H9 (cell line): ENCODE data around the gene ABCA3. TPM values are rescaled to one million over a fixed set of nuclear protein-coding genes. Genes with fewer than 3 reads are reported as not detected.

ENCODE experiments used
- DNase-seq: peaks from one replicate; pipeline ENCODE4 v3.0.0-alpha.2; 2017
- H2AFZ ChIP-seq: one replicate; pipeline ENCODE4 v1.6.1; 2013; ENCODE audit warnings: mild to moderate bottlenecking, low read length, control low read depth, moderate library complexity
- H2AK5ac ChIP-seq: 2 replicates; pipeline ENCODE4 v1.6.1; 2013; ENCODE audit warnings: low read length, control low read depth, mixed read lengths; ENCODE audit not compliant: insufficient read length
- H2BK120ac ChIP-seq: one replicate; pipeline ENCODE4 v1.6.1; 2013; ENCODE audit warnings: low read depth, mild to moderate bottlenecking, low read length, control low read depth, inconsistent platforms; ENCODE audit not compliant: poor library complexity, severe bottlenecking
- H2BK12ac ChIP-seq: 2 replicates; pipeline ENCODE4 v1.6.1; 2013; ENCODE audit warnings: low read length, control low read depth, mixed read lengths, low read depth; ENCODE audit not compliant: insufficient read length
- H2BK15ac ChIP-seq: 2 replicates; pipeline ENCODE4 v1.6.1; 2013; ENCODE audit warnings: low read depth, low read length, control low read depth
- H2BK20ac ChIP-seq: one replicate; pipeline ENCODE4 v1.6.1; 2013; ENCODE audit warnings: low read depth, mild to moderate bottlenecking, low read length, control low read depth, inconsistent platforms; ENCODE audit not compliant: poor library complexity, severe bottlenecking
- H2BK5ac ChIP-seq: 2 replicates; pipeline ENCODE4 v1.6.1; 2013; ENCODE audit warnings: low read length, control low read depth, mixed read lengths; ENCODE audit not compliant: insufficient read length
- H3K14ac ChIP-seq: 2 replicates; pipeline ENCODE4 v1.6.1; 2013; ENCODE audit warnings: low read length, control low read depth; ENCODE audit not compliant: insufficient read depth
- H3K18ac ChIP-seq: 2 replicates; pipeline ENCODE4 v1.6.1; 2013; ENCODE audit warnings: low read depth, mild to moderate bottlenecking, mixed read lengths, low read length, control low read depth; ENCODE audit not compliant: insufficient read length
- H3K23ac ChIP-seq: 2 replicates; pipeline ENCODE4 v1.6.1; 2013; ENCODE audit warnings: low read length, control low read depth, mixed read lengths, low read depth; ENCODE audit not compliant: insufficient read length
- H3K23me2 ChIP-seq: 2 replicates; pipeline ENCODE4 v1.6.1; 2013; ENCODE audit warnings: low read depth, mild to moderate bottlenecking, mixed read lengths, low read length, control low read depth; ENCODE audit not compliant: insufficient read length, poor library complexity, severe bottlenecking
- H3K27ac ChIP-seq: 2 replicates; pipeline ENCODE4 v1.5.1; 2013; ENCODE audit warnings: low read length, control low read depth, mixed read lengths, low read depth; ENCODE audit not compliant: insufficient read length
- H3K27me3 ChIP-seq: 2 replicates; pipeline ENCODE4 v1.6.1; 2013; ENCODE audit warnings: low read length, control low read depth, inconsistent platforms; ENCODE audit not compliant: insufficient read depth
- H3K4ac ChIP-seq: 2 replicates; pipeline ENCODE4 v1.6.1; 2013; ENCODE audit warnings: low read depth, mild to moderate bottlenecking, control low read depth, inconsistent platforms, low read length, moderate library complexity
- H3K4me1 ChIP-seq: 2 replicates; pipeline ENCODE4 v1.6.1; 2013; ENCODE audit warnings: low read length, control low read depth, inconsistent platforms; ENCODE audit not compliant: insufficient read depth
- H3K4me2 ChIP-seq: 2 replicates; pipeline ENCODE4 v1.6.1; 2013; ENCODE audit warnings: low read length, control low read depth, mixed read lengths; ENCODE audit not compliant: insufficient read length, insufficient read depth
- H3K56ac ChIP-seq: 2 replicates; pipeline ENCODE4 v1.6.1; 2013; ENCODE audit warnings: low read depth, mild to moderate bottlenecking, mixed read lengths, low read length, control low read depth; ENCODE audit not compliant: insufficient read length
- H3K79me1 ChIP-seq: 2 replicates; pipeline ENCODE4 v1.6.1; 2013; ENCODE audit warnings: low read depth, mild to moderate bottlenecking, moderate library complexity, low read length, control low read depth, inconsistent platforms; ENCODE audit not compliant: insufficient read depth, poor library complexity, severe bottlenecking
- H3K79me2 ChIP-seq: 2 replicates; pipeline ENCODE4 v1.6.1; 2013; ENCODE audit warnings: low read length, control low read depth, inconsistent platforms; ENCODE audit not compliant: insufficient read depth
- H3K9ac ChIP-seq: 2 replicates; pipeline ENCODE4 v1.6.1; 2013; ENCODE audit warnings: low read length, control low read depth, mixed read lengths; ENCODE audit not compliant: insufficient read length; ENCODE audit errors: extremely low read depth
- H3K9me3 ChIP-seq: one replicate; pipeline ENCODE4 v1.6.1; 2013; ENCODE audit warnings: low read depth, low read length, inconsistent platforms; ENCODE audit not compliant: control insufficient read depth
- H3T11ph ChIP-seq: one replicate; pipeline ENCODE4 v1.6.1; 2013; ENCODE audit warnings: mild to moderate bottlenecking, low read length, control low read depth, inconsistent platforms
- H4K20me1 ChIP-seq: one replicate; pipeline ENCODE4 v1.6.1; 2013; ENCODE audit not compliant: control insufficient read depth, insufficient read length, insufficient read depth
- H4K5ac ChIP-seq: 2 replicates; pipeline ENCODE4 v1.6.1; 2013; ENCODE audit warnings: low read depth, mild to moderate bottlenecking, mixed read lengths, low read length, control low read depth; ENCODE audit not compliant: insufficient read length
- H4K8ac ChIP-seq: replicated peaks from 2 replicates; pipeline ENCODE4 v1.6.1; 2013; ENCODE audit warnings: low read length, control low read depth, mixed read lengths, low read depth; ENCODE audit not compliant: insufficient read length
- H4K91ac ChIP-seq: 2 replicates; pipeline ENCODE4 v1.6.1; 2013; ENCODE audit warnings: low read depth, mild to moderate bottlenecking, moderate library complexity, mixed read lengths, low read length, control low read depth; ENCODE audit not compliant: insufficient read length
- H3K27ac Mint-ChIP-seq, 3 experiments: 2 replicates in 2 of 3; 3 replicates in 1 of 3; pipeline ENCODE4 v1.8.0; 2020 to 2021; ENCODE audit warnings: mixed read lengths in 3 of 3, mild to moderate bottlenecking in 1 of 3, moderate library complexity in 1 of 3
- H3K27me3 Mint-ChIP-seq: 2 replicates; pipeline ENCODE4 v1.8.0; 2021; ENCODE audit warnings: low read depth, mild to moderate bottlenecking, moderate library complexity, mixed read lengths
- H3K36me3 Mint-ChIP-seq, 3 experiments: 2 replicates in 2 of 3; 3 replicates in 1 of 3; pipeline ENCODE4 v1.8.0; 2020 to 2021; ENCODE audit warnings: low read depth in 3 of 3, mixed read lengths in 3 of 3; ENCODE audit not compliant: insufficient read depth in 1 of 3
- H3K4me1 Mint-ChIP-seq, 2 experiments: 2 replicates each; pipeline ENCODE4 v1.8.0; 2020; ENCODE audit warnings: mixed read lengths in 2 of 2
- H3K4me3 Mint-ChIP-seq, 2 experiments: 2 replicates in 1 of 2; 3 replicates in 1 of 2; pipeline ENCODE4 v1.8.0; 2020 to 2021; ENCODE audit warnings: mild to moderate bottlenecking in 2 of 2, mixed read lengths in 2 of 2, moderate library complexity in 1 of 2
- H3K9me3 Mint-ChIP-seq, 2 experiments: 2 replicates in 1 of 2; 3 replicates in 1 of 2; pipeline ENCODE4 v1.8.0; 2020; ENCODE audit warnings: mild to moderate bottlenecking in 2 of 2, mixed read lengths in 2 of 2, moderate library complexity in 1 of 2
- CTCF ChIP-seq: fragments of 200-600 bp; sonication (generic); conservative IDR thresholded peaks from 3 replicates; pipeline ENCODE4 v1.8.0; 2021; ENCODE audit warnings: antibody characterized with exemption, mild to moderate bottlenecking
- WGBS: extraction: QIAGEN DNeasy Blood & Tissue Kit; methylation state at CpG from one replicate; pipeline ENCODE4 v1.1.7; 2013; ENCODE audit warnings: missing lambda C conversion rate, low lambda C conversion rate, mixed read lengths; ENCODE audit not compliant: insufficient read length; ENCODE audit errors: extremely low coverage; 5-methylcytosine and 5-hydroxymethylcytosine counted together
- total RNA-seq: library from RNA; stranded (reverse); gene quantifications from 2 replicates; pipeline ENCODE4 v1.2.1, GENCODE V29; 2021

ABCA3 gene
- total RNA-seq, 1 experiment from 2014 or later: 8.0 TPM

DNA sequence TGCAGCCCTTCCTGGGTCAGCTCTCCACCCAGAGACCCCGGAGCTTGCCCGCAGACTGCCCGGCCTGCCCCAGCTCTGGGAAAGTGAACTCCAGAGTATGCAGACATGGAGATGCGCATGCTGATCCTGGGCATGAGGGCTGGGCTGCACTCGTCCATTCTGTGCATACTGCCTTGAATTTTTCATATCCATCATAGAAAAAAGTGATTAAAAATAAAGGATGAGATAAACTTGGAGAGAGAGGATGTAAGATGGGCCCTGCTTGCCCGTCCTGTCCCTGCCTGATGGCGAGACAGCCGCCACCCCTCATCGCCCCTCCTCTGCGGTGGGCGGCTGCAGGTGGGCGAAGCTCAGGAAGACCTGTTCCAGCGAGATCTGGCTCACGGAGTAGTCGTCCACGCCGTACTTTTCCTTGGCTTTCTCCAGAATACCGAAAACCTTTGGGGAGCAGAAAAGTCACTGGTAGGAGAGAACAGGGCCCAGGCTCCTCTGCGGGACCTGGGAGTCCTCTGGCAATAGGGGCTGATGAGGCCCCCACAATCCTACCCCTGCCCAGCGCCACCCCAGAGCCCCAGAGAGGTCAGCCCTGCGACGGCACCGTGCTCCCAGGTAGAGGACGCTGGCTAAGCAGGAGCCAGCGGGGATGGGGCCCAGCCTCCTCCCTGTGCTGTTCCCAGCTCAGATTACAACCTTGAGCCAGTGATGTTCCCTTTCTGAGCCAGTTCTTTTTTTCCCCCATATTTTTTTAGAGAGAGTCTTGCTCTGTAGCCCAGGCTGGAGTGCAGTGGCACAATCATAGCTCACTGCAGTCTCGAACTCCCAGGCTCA lies 63.9 kb downstream of the ABCA3 start:
- Mint-ChIP-seq H3K27ac (0 out of 7 replicates have a peak overlapping the region, but pooled peaks of 1 of the 3 experiments have one; percentile 27), H3K4me3 (no peak overlapping the region), H3K4me1 (peaks cover 5 to 17% of the 10 kb centered on the region in 2 experiments), H3K36me3 (peaks cover 0 to 7% (median 3%) of the 10 kb centered on the region in 3 experiments; a peak in 4 of 7 replicates), H3K27me3 (peaks cover 7% of the 10 kb centered on the region; the same call in 1 of the 2 replicates), H3K9me3 (no peaks in the 10 kb centered on the region)
- Histone ChIP-seq H4K91ac (no peak overlapping the region), H3K79me2 (no peaks in the 10 kb centered on the region), H2AFZ (no peak overlapping the region), H4K8ac (no peak overlapping the region), H3K79me1 (no peaks in the 10 kb centered on the region), H3K4me2 (no peak overlapping the region), H2BK120ac (no peak overlapping the region), H3K56ac (no peak overlapping the region), H3K9me3 (no peaks in the 10 kb centered on the region), H3K27me3 (no peaks in the 10 kb centered on the region), H3K23me2 (no peaks in the 10 kb centered on the region), H3K14ac (no peak overlapping the region; the same call in 1 of the 2 replicates), H3T11ph (no peak overlapping the region), H2BK15ac (no peak overlapping the region), H2BK5ac (no peak overlapping the region), H3K23ac (no peak overlapping the region), H4K5ac (no peak overlapping the region), H3K18ac (no peak overlapping the region), H2BK12ac (no peak overlapping the region), H3K4me1 (no peaks in the 10 kb centered on the region), H2AK5ac (no peak overlapping the region), H3K9ac (no peak overlapping the region), H3K27ac (no peak overlapping the region), H2BK20ac (no peak overlapping the region), H3K4ac (no peak overlapping the region), H4K20me1 (no peaks in the 10 kb centered on the region)
- TF ChIP-seq CTCF: no peak
- no peak for DNase-seq
- no CpG with 5 or more reads among the region's 26 CpGs for WGBS
